Measurements from ENCODE around the gene PLCD4.
A peak's percentile ranks its signal among the peaks of the same experiment; 100 is the strongest.

Gene PLCD4

GRCh38 chr2:218659258-218659987, 51.7 kb downstream of the PLCD4 start, which contains the start of the genes BCS1L and ZNF142:
Gene BCS1L, plus strand, starts transcription at chr2:218659683. Its CDS starts 1,305 bp downstream, at chr2:218660988.
Gene ZNF142, minus strand, starts transcription at chr2:218659623. Its CDS starts 3,194 bp downstream, at chr2:218656429.
- in situ Hi-C loops (cut with MboI; ENCODE audit: low sequenced_read_pairs, unreplicated experiment), result no loop called here

GRCh38 chr2:218659988-218660358, 52.3 kb downstream of the PLCD4 start:
- DNase-seq (ENCODE audit: low spot score), result no peak
- in situ Hi-C loops (cut with MboI; ENCODE audit: low sequenced_read_pairs, unreplicated experiment), result no loop called here
- TF ChIP-seq CTCF (IDR thresholded peaks at IDR 0.05; ENCODE audit: borderline replicate concordance, control extremely low read depth, extremely low read depth, insufficient read depth, missing control alignments), result no peak

More at GRCh38 chr2:218659258-218659987, 51.7 kb downstream of the PLCD4 start, which contains the start of the genes BCS1L and ZNF142:
- no peak for TF ChIP-seq CTCF (IDR thresholded peaks at IDR 0.05; ENCODE audit: borderline replicate concordance, control extremely low read depth, extremely low read depth, insufficient read depth, missing control alignments)
- DNase-seq (ENCODE audit: low spot score), result peak; percentile 97

GRCh38 chr2:218662377-218662776, 54.7 kb downstream of the PLCD4 start:
- in situ Hi-C loops (cut with MboI; ENCODE audit: low sequenced_read_pairs, unreplicated experiment), result no loop called here
- no peak for TF ChIP-seq CTCF (IDR thresholded peaks at IDR 0.05; ENCODE audit: borderline replicate concordance, control extremely low read depth, extremely low read depth, insufficient read depth, missing control alignments)
- DNase-seq (ENCODE audit: low spot score), result no peak

- DNase-seq (ENCODE audit: low spot score), result no peak
- in situ Hi-C loops (cut with MboI; ENCODE audit: low sequenced_read_pairs, unreplicated experiment), result no loop called here
- TF ChIP-seq CTCF (IDR thresholded peaks at IDR 0.05; ENCODE audit: borderline replicate concordance, control extremely low read depth, extremely low read depth, insufficient read depth, missing control alignments), result no peak
These were observed 55.1 kb downstream of the PLCD4 start for GRCh38 chr2:218662827-218663226.

GRCh38 chr2:218663901-218664300, 56.2 kb downstream of the PLCD4 start:
- in situ Hi-C loops (cut with MboI; ENCODE audit: low sequenced_read_pairs, unreplicated experiment), result no loop called here
- TF ChIP-seq CTCF (IDR thresholded peaks at IDR 0.05; ENCODE audit: borderline replicate concordance, control extremely low read depth, extremely low read depth, insufficient read depth, missing control alignments), result no peak

GRCh38 chr2:218664653-218665052, 57.0 kb downstream of the PLCD4 start:
- no peak for DNase-seq (ENCODE audit: low spot score)
- TF ChIP-seq CTCF (IDR thresholded peaks at IDR 0.05; ENCODE audit: borderline replicate concordance, control extremely low read depth, extremely low read depth, insufficient read depth, missing control alignments), result no peak
- in situ Hi-C loops (cut with MboI; ENCODE audit: low sequenced_read_pairs, unreplicated experiment), result no loop called here

More at GRCh38 chr2:218663901-218664300, 56.2 kb downstream of the PLCD4 start:
- no peak for DNase-seq (ENCODE audit: low spot score)
